Ishikawa (cell line): Measurements from ENCODE around the gene SLC22A3.

Source experiments
- CEBPB ChIP-seq: IDR thresholded peaks from 2 replicates; pipeline ENCODE4 v1.6.1; 2012
- CREB1 ChIP-seq: IDR thresholded peaks from 2 replicates; pipeline ENCODE4 v1.6.1; 2012; ENCODE audit warnings: low read depth
- EP300 ChIP-seq: IDR thresholded peaks from 2 replicates; pipeline ENCODE4 v1.6.1; 2012; ENCODE audit warnings: borderline replicate concordance
- MAX ChIP-seq: IDR thresholded peaks from 2 replicates; pipeline ENCODE4 v1.6.1; 2012
- REST ChIP-seq: IDR thresholded peaks from 2 replicates; pipeline ENCODE4 v1.6.1; 2012; ENCODE audit warnings: low read depth, mild to moderate bottlenecking
- TCF12 ChIP-seq: IDR thresholded peaks from 2 replicates; pipeline ENCODE4 v1.6.1; 2012; ENCODE audit warnings: low read depth
- USF1 ChIP-seq: IDR thresholded peaks from 2 replicates; pipeline ENCODE4 v1.6.1; 2012
- YY1 ChIP-seq: IDR thresholded peaks from 2 replicates; pipeline ENCODE4 v1.6.1; 2012; ENCODE audit warnings: low read depth
- ZBTB7A ChIP-seq: IDR thresholded peaks from 2 replicates; pipeline ENCODE4 v1.6.1; 2012; ENCODE audit warnings: low read depth

GRCh38 chr6:160355001-160355400 is 6.8 kb downstream of the SLC22A3 start:
- TF ChIP-seq CREB1: no peak
- no peak for TF ChIP-seq CEBPB
- TF ChIP-seq REST: no peak
- no peak for TF ChIP-seq ZBTB7A
- TF ChIP-seq EP300: no peak
- TF ChIP-seq TCF12: no peak
- no peak for TF ChIP-seq USF1
- TF ChIP-seq MAX: no peak
- TF ChIP-seq YY1: no peak
